Esophagus muscularis mucosa (tissue), 3 donors: Measurements from ENCODE around the gene SWAP70.

ENCODE experiments used
- CTCF ChIP-seq, 3 experiments: fragments of 200-600 bp in 2 of 3; fragments of 450-650 bp in 1 of 3; sonication (generic) in 2 of 3; IDR thresholded peaks; one replicate each; pipeline ENCODE4 v1.5.1; 2017 to 2019; ENCODE audit warnings: antibody characterized with exemption in 3 of 3, mild to moderate bottlenecking in 2 of 3, moderate library complexity in 1 of 3
- POLR2A ChIP-seq: fragments of 450-650 bp; IDR thresholded peaks from one replicate; pipeline ENCODE4 v1.6.1; 2017; ENCODE audit warnings: antibody characterized with exemption, moderate library complexity, mild to moderate bottlenecking, low read depth

- TF ChIP-seq CTCF (IDR thresholded peaks at IDR 0.05) (no peak), POLR2A (no peak)
These were observed 47.0 kb upstream of the SWAP70 start for GRCh38 chr11:9616858-9617257.
